ENCODE measurements around the gene C1QL4.
"Not testable (repeated sequence)": the region's sequence is repeated elsewhere in the genome, so short reads cannot be mapped to it uniquely, and the experiment has no call there.

C1QL4 gene

GRCh38 chr12:49336645-49337584 lies at the start of gene C1QL4:
Gene C1QL4 (minus strand): TSS chr12:49337188. CDS start chr12:49336477, 711 bp downstream.
- peak; percentile 83 to 89 for DNase-seq (ENCODE audit: low read depth in 2 of 2)

GRCh38 chr12:49380184-49380583 lies 43.2 kb upstream of the C1QL4 start:
- DNase-seq (ENCODE audit: low read depth in 2 of 2): not testable (repeated sequence)

- no peak for DNase-seq (ENCODE audit: low read depth in 2 of 2)
These were observed 40.4 kb upstream of the C1QL4 start for GRCh38 chr12:49377386-49377785.

GRCh38 chr12:49375406-49375805 lies 38.4 kb upstream of the C1QL4 start:
- DNase-seq (ENCODE audit: low read depth in 2 of 2): no peak

GRCh38 chr12:49370539-49370938 lies 33.6 kb upstream of the C1QL4 start:
- no peak for DNase-seq (ENCODE audit: low read depth in 2 of 2)

GRCh38 chr12:49369411-49370145 lies 32.6 kb upstream of the C1QL4 start:
- DNase-seq (ENCODE audit: low read depth in 2 of 2): peak in 1 of 2 donors; percentile 16

- no peak for DNase-seq (ENCODE audit: low read depth in 2 of 2)
These were observed 31.2 kb upstream of the C1QL4 start for GRCh38 chr12:49368240-49368600.

GRCh38 chr12:49367381-49368239 lies 30.6 kb upstream of the C1QL4 start, which contains the start of gene SPATS2:
Gene SPATS2 (plus strand): TSS chr12:49367462. CDS start chr12:49461013, 93,551 bp downstream.
- DNase-seq (ENCODE audit: low read depth in 2 of 2): peak in 1 of 2 donors; percentile 90

- peak; percentile 80 to 86 for DNase-seq (ENCODE audit: low read depth in 2 of 2)
These were observed 29.8 kb upstream of the C1QL4 start for GRCh38 chr12:49366652-49367380.

GRCh38 chr12:49366096-49366651 lies 29.2 kb upstream of the C1QL4 start:
- no peak for DNase-seq (ENCODE audit: low read depth in 2 of 2)

GRCh38 chr12:49365542-49365941 lies 28.6 kb upstream of the C1QL4 start:
- no peak for DNase-seq (ENCODE audit: low read depth in 2 of 2)

- no peak for DNase-seq (ENCODE audit: low read depth in 2 of 2)
These were observed 28.0 kb upstream of the C1QL4 start for GRCh38 chr12:49364989-49365388.

GRCh38 chr12:49362077-49362476 lies 25.1 kb upstream of the C1QL4 start:
- DNase-seq (ENCODE audit: low read depth in 2 of 2): no peak

- DNase-seq (ENCODE audit: low read depth in 2 of 2): no peak
These were observed 22.7 kb upstream of the C1QL4 start for GRCh38 chr12:49359671-49360070.

GRCh38 chr12:49358483-49359141 lies 21.6 kb upstream of the C1QL4 start:
- DNase-seq (ENCODE audit: low read depth in 2 of 2): no peak

- DNase-seq (ENCODE audit: low read depth in 2 of 2): no peak
These were observed 20.2 kb upstream of the C1QL4 start for GRCh38 chr12:49357103-49357678.

GRCh38 chr12:49355913-49356312 lies 18.9 kb upstream of the C1QL4 start:
- DNase-seq (ENCODE audit: low read depth in 2 of 2): no peak

- DNase-seq (ENCODE audit: low read depth in 2 of 2): no peak
These were observed 15.4 kb upstream of the C1QL4 start for GRCh38 chr12:49352351-49352750.

GRCh38 chr12:49349266-49349665 lies 12.3 kb upstream of the C1QL4 start:
- no peak for DNase-seq (ENCODE audit: low read depth in 2 of 2)

GRCh38 chr12:49348781-49349180 lies 11.8 kb upstream of the C1QL4 start:
- no peak for DNase-seq (ENCODE audit: low read depth in 2 of 2)
